ENCODE measurements around the gene SORBS1. TPM values are rescaled to one million over a fixed set of nuclear protein-coding genes. Genes with fewer than 3 reads are reported as not detected.

SORBS1 gene
- total and polyA plus RNA-seq, 2 donors (not counting 1 experiment from before 2014, with no cell fraction given), result 0.21 to 1.5 TPM

DNA sequence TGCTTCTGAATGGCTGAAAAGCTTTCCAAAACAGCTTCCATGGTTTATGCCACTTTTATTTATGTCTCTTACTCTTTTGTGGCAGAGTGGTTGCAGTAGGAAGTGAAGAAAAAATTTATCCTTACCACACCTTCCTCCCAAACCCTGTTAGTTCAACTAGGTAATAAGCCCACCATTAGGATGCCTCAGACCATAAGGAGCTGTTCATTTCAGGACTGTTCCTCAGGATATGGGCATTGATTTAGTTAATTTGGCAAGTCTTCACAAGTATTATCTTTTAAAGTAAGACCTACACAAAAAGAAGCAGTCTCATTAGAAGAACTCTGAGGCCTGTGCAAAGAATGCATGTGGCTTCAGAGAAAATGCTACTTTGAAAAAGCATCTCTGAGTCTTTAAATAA lies 187.5 kb downstream of the SORBS1 start:
- Histone ChIP-seq H3K4me1 (ENCODE audit: control insufficient read depth in 2 of 2, insufficient read depth in 2 of 2, low read length in 2 of 2) (no peaks in the 10 kb centered on the region), H4K20me1 (ENCODE audit: control insufficient read depth, insufficient read depth, low read length, poor library complexity, severe bottlenecking) (no peaks in the 10 kb centered on the region), H3K4me3 (ENCODE audit: control extremely low read depth in 1 of 5, extremely low read depth in 1 of 5, insufficient read depth in 1 of 5, low read depth in 2 of 5, low read length in 4 of 5) (no peak overlapping the region), H3K9me3 (ENCODE audit: control extremely low read depth in 1 of 3, control insufficient read depth in 2 of 3, insufficient read depth in 1 of 3, low read length in 2 of 3) (peaks cover 0 to 4% (median 3%) of the 10 kb centered on the region in 3 donors), H3K79me2 (ENCODE audit: control insufficient read depth, insufficient read depth, low read length) (no peaks in the 10 kb centered on the region), H3K27me3 (replicated peaks in 1 of 4; ENCODE audit: control extremely low read depth in 1 of 4, control insufficient read depth in 3 of 4, insufficient read depth in 4 of 4, low read length in 3 of 4) (peaks cover 0 to 11% (median 7%) of the 10 kb centered on the region in 4 experiments), H2AFZ (ENCODE audit: insufficient read depth, low read depth, low read length, poor library complexity, severe bottlenecking) (no peak overlapping the region), H3K36me3 (replicated peaks in 1 of 2; ENCODE audit: control extremely low read depth in 1 of 2, control insufficient read depth in 1 of 2, extremely low read depth in 1 of 2, insufficient read depth in 2 of 2, low read length in 1 of 2) (no peaks in the 10 kb centered on the region), H3K4me2 (replicated peaks; ENCODE audit: low read depth, low read length, poor library complexity, severe bottlenecking) (no peak overlapping the region), H3K9ac (ENCODE audit: low read length) (no peak overlapping the region), H3K27ac (ENCODE audit: low read length in 2 of 2) (no peak overlapping the region)
- H3K9me3 Mint-ChIP-seq (ENCODE audit: insufficient read depth), result no peaks in the 10 kb centered on the region
- CTCF ChIA-PET, result interaction anchor here (0.7 to 6.1 kb wide), 8 partner anchors 11 to 230 kb away, joined by 3 to 76 read pairs (median 6); no protein-coding TSS in a partner anchor
- DNase-seq, result no peak
- POLR2A ChIA-PET, result interaction anchor here (0.6 kb wide), 1 partner anchor 136 kb away, joined by 3 read pairs; no protein-coding TSS in a partner anchor
- intact Hi-C loops (cut with micrococcal nuclease), result no loop called here
- H3K4me3 Mint-ChIP-seq, result no peak overlapping the region
- ATAC-seq (ENCODE audit: low read depth), result no peak
- no peaks in the 10 kb centered on the region for H3K4me1 Mint-ChIP-seq
- no peak overlapping the region for H3K27ac Mint-ChIP-seq
- peaks cover 56% of the 10 kb centered on the region for H3K27me3 Mint-ChIP-seq
- no peak for TF ChIP-seq EZH2 (IDR thresholded peaks at IDR 0.05; ENCODE audit: borderline replicate concordance, insufficient read depth, low read depth, low read length, poor library complexity, severe bottlenecking)
- TF ChIP-seq, protein P1, sequence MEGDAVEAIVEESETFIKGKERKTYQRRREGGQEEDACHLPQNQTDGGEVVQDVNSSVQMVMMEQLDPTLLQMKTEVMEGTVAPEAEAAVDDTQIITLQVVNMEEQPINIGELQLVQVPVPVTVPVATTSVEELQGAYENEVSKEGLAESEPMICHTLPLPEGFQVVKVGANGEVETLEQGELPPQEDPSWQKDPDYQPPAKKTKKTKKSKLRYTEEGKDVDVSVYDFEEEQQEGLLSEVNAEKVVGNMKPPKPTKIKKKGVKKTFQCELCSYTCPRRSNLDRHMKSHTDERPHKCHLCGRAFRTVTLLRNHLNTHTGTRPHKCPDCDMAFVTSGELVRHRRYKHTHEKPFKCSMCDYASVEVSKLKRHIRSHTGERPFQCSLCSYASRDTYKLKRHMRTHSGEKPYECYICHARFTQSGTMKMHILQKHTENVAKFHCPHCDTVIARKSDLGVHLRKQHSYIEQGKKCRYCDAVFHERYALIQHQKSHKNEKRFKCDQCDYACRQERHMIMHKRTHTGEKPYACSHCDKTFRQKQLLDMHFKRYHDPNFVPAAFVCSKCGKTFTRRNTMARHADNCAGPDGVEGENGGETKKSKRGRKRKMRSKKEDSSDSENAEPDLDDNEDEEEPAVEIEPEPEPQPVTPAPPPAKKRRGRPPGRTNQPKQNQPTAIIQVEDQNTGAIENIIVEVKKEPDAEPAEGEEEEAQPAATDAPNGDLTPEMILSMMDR (IDR thresholded peaks at IDR 0.05), result no peak

DNA sequence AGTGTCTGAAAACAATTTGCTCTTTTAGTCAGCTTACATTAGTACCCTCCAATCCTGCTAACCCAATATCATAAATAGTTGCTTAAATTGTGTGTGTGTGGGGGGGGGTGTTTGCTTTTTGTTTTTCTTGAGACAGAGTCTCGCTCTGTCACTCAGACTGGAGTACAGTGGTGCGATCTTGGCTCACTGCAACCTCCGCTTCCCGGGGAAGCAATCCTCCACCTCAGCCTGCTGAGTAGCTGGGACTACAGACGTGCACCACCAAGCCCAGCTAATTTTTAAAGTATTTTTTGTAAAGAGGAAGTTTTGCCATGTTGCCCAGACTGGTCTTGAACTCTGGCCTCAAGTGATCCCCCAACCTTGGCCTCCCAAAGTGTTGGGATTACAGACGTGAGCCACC lies 196.8 kb downstream of the SORBS1 start:
- DNase-seq, result no peak
- no peaks in the 10 kb centered on the region for H3K9me3 Mint-ChIP-seq (ENCODE audit: insufficient read depth)
- peaks cover 0 to 4% of the 10 kb centered on the region in 2 donors for H3K4me1 ChIP-seq (ENCODE audit: control insufficient read depth in 2 of 2, insufficient read depth in 2 of 2, low read length in 2 of 2)
- no peaks in the 10 kb centered on the region for H4K20me1 ChIP-seq (ENCODE audit: control insufficient read depth, insufficient read depth, low read length, poor library complexity, severe bottlenecking)
- ChIA-PET POLR2A (no interaction called here), CTCF (interaction anchor here (1.0 to 16.9 kb wide), 21 partner anchors 10 to 234 kb away, joined by 3 to 644 read pairs (median 7); no protein-coding TSS in a partner anchor)
- no peak for ATAC-seq (ENCODE audit: low read depth)
- TF ChIP-seq EZH2 (IDR thresholded peaks at IDR 0.05; ENCODE audit: borderline replicate concordance, insufficient read depth, low read depth, low read length, poor library complexity, severe bottlenecking), result no peak
- TF ChIP-seq, protein P1 (IDR thresholded peaks at IDR 0.05), result no peak
- no peak overlapping the region for H3K4me3 Mint-ChIP-seq
- 96% methylated on average over 4 of the region's 6 CpGs for WGBS (ENCODE audit: insufficient coverage)
- peaks cover 0 to 6% (median under 1%) of the 10 kb centered on the region in 4 experiments for H3K27me3 ChIP-seq (replicated peaks in 1 of 4; ENCODE audit: control extremely low read depth in 1 of 4, control insufficient read depth in 3 of 4, insufficient read depth in 4 of 4, low read length in 3 of 4)
- H3K9ac ChIP-seq (ENCODE audit: low read length), result no peak overlapping the region
- peaks cover 4% of the 10 kb centered on the region for H3K27me3 Mint-ChIP-seq
- H3K9me3 ChIP-seq (ENCODE audit: control extremely low read depth in 1 of 3, control insufficient read depth in 2 of 3, insufficient read depth in 1 of 3, low read length in 2 of 3), result no peaks in the 10 kb centered on the region
- H3K4me1 Mint-ChIP-seq, result peaks cover 7% of the 10 kb centered on the region
- H2AFZ ChIP-seq (ENCODE audit: insufficient read depth, low read depth, low read length, poor library complexity, severe bottlenecking), result no peak overlapping the region
- H3K4me2 ChIP-seq (replicated peaks; ENCODE audit: low read depth, low read length, poor library complexity, severe bottlenecking), result no peak overlapping the region
- H3K4me3 ChIP-seq (ENCODE audit: control extremely low read depth in 1 of 5, extremely low read depth in 1 of 5, insufficient read depth in 1 of 5, low read depth in 2 of 5, low read length in 4 of 5), result no peak overlapping the region
- no peaks in the 10 kb centered on the region for H3K36me3 ChIP-seq (replicated peaks in 1 of 2; ENCODE audit: control extremely low read depth in 1 of 2, control insufficient read depth in 1 of 2, extremely low read depth in 1 of 2, insufficient read depth in 2 of 2, low read length in 1 of 2)
- no peak overlapping the region for H3K27ac Mint-ChIP-seq
- intact Hi-C loops (cut with micrococcal nuclease), result no loop called here
- H3K79me2 ChIP-seq (ENCODE audit: control insufficient read depth, insufficient read depth, low read length), result no peaks in the 10 kb centered on the region
- H3K27ac ChIP-seq (ENCODE audit: low read length in 2 of 2), result no peak overlapping the region
